ENCODE measurements around the gene SLC44A4. TPM values are rescaled to one million over a fixed set of nuclear protein-coding genes. Genes with fewer than 3 reads are reported as not detected.
A peak's percentile ranks its signal among the peaks of the same experiment; 100 is the strongest.

The SLC44A4 gene
- total and polyA plus RNA-seq, 2 of the 8 experiments (the other 6 are each of a cell fraction or from before 2014, with no cell fraction given): 4.8 to 7.0 TPM

DNA sequence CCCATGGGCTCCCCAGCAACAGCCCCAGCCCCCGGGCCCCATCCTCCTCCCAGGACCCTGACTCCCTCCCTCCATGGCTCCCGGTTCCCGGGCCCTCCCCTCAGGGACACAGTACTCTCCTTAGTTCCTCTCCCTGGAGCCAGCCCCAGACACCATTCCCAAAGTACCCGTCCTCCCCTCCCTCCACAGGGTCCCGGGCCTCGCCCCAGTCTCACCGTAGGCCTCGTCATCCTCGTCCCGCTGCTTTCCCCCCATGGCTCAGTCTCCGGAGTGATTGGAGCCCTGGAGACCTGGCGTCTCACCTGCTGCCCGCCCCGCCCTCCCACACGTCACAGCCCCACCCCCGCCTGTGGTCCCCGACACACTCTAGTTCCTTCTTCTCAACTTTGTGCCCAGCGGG, at the start of gene SLC44A4 (continued):
- no peak for TF ChIP-seq RXRA (IDR thresholded peaks at IDR 0.05; ENCODE audit: insufficient read depth, low read depth, low read length)
- TF ChIP-seq EGR1 (IDR thresholded peaks at IDR 0.05; ENCODE audit: borderline replicate concordance, low read depth, low read length): no peak
- TF ChIP-seq GTF2F1 (IDR thresholded peaks at IDR 0.05; ENCODE audit: borderline replicate concordance, low read depth, low read length): no peak
- TF ChIP-seq MAFK (IDR thresholded peaks at IDR 0.05; ENCODE audit: low read depth, low read length): no peak
- TF ChIP-seq SIX5 (IDR thresholded peaks at IDR 0.05; ENCODE audit: low read depth, low read length): no peak
- TF ChIP-seq BACH1 (IDR thresholded peaks at IDR 0.05; ENCODE audit: low read length): no peak
- TF ChIP-seq, protein P1, sequence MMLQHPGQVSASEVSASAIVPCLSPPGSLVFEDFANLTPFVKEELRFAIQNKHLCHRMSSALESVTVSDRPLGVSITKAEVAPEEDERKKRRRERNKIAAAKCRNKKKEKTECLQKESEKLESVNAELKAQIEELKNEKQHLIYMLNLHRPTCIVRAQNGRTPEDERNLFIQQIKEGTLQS (IDR thresholded peaks at IDR 0.05; ENCODE audit: insufficient read depth, low read depth, low read length): no peak
- no peak for TF ChIP-seq RFX5 (IDR thresholded peaks at IDR 0.05; ENCODE audit: borderline replicate concordance, low read depth, low read length)
- 0 out of 2 replicates have a peak, but pooled peaks have one; percentile 18 for TF ChIP-seq TAF1 (IDR thresholded peaks at IDR 0.05; ENCODE audit: low read depth, low read length)
- TF ChIP-seq BRCA1 (IDR thresholded peaks at IDR 0.05; ENCODE audit: low read depth, low read length): no peak
- no peak for TF ChIP-seq CHD2 (IDR thresholded peaks at IDR 0.05; ENCODE audit: low read length)
- TF ChIP-seq TBP (IDR thresholded peaks at IDR 0.05; ENCODE audit: low read depth, low read length): 0 out of 2 replicates have a peak, but pooled peaks have one; percentile 37
- TF ChIP-seq, protein P2, sequence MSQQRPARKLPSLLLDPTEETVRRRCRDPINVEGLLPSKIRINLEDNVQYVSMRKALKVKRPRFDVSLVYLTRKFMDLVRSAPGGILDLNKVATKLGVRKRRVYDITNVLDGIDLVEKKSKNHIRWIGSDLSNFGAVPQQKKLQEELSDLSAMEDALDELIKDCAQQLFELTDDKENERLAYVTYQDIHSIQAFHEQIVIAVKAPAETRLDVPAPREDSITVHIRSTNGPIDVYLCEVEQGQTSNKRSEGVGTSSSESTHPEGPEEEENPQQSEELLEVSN (IDR thresholded peaks at IDR 0.05): peak; percentile 75
- no peak for TF ChIP-seq SIRT6 (IDR thresholded peaks at IDR 0.05; ENCODE audit: low read length)
- TF ChIP-seq POU5F1 (IDR thresholded peaks at IDR 0.05; ENCODE audit: low read depth, low read length): no peak
- TF ChIP-seq EZH2 (IDR thresholded peaks at IDR 0.05; ENCODE audit: low read depth, low read length, severe bottlenecking): no peak
- no peak for TF ChIP-seq CBX5 (IDR thresholded peaks at IDR 0.05; ENCODE audit: low read depth, low read length)
- no peak for TF ChIP-seq JUN (IDR thresholded peaks at IDR 0.05; ENCODE audit: low read depth, low read length)
- no peak for TF ChIP-seq HDAC6 (IDR thresholded peaks at IDR 0.05; ENCODE audit: low read depth, low read length)
- no peak for TF ChIP-seq ZNF274 (IDR thresholded peaks at IDR 0.05; ENCODE audit: borderline replicate concordance, extremely low read depth, low read length)
- no peak for TF ChIP-seq TEAD4 (IDR thresholded peaks at IDR 0.05; ENCODE audit: low read depth, low read length)
- no peak for TF ChIP-seq CBX8 (IDR thresholded peaks at IDR 0.05; ENCODE audit: borderline replicate concordance, low read depth, low read length)
- TF ChIP-seq HDAC2 (IDR thresholded peaks at IDR 0.05; ENCODE audit: borderline replicate concordance in 1 of 2, low read depth in 2 of 2, low read length in 2 of 2): no peak
- no peak for TF ChIP-seq ASH2L (IDR thresholded peaks at IDR 0.05; ENCODE audit: low read length)
- peak; percentile 64 for TF ChIP-seq CREB1 (IDR thresholded peaks at IDR 0.05)
- TF ChIP-seq SUZ12 (IDR thresholded peaks at IDR 0.05; ENCODE audit: low read length): no peak
- no peak for TF ChIP-seq POLR2AphosphoS5 (IDR thresholded peaks at IDR 0.05; ENCODE audit: low read depth, low read length)

Measured in H1 (cell line).